Activated CD4-positive, alpha-beta T cell treated with anti-CD3 and anti-CD28 coated beads, Interleukin-2, amount 10 ng/mL, durations not matched to agents 7 days and 5 days (primary cell): ENCODE data around the gene ULK1. TPM values are rescaled to one million over a fixed set of nuclear protein-coding genes. Genes with fewer than 3 reads are reported as not detected.
"Not testable (repeated sequence)": the region's sequence is repeated elsewhere in the genome, so short reads cannot be mapped to it uniquely, and the experiment has no call there.

Experiments used
- CTCF ChIA-PET: fragments of 350-600 bp; sonication (Branson Sonifier 250); formaldehyde crosslinking; loops from one replicate; lab custom pipeline; 2021; ENCODE audit warnings: antibody characterized with exemption; lab: Charles Lee
- POLR2A ChIA-PET: fragments of 350-600 bp; sonication (Branson Sonifier 250); formaldehyde crosslinking; loops from one replicate; lab custom pipeline; 2021; ENCODE audit warnings: antibody characterized with exemption; lab: Charles Lee
- DNase-seq: peaks from one replicate; pipeline ENCODE4 v3.0.0-alpha.2; 2020
- H3K27ac Mint-ChIP-seq: one replicate; pipeline ENCODE4 v1.8.0; 2021; ENCODE audit warnings: mild to moderate bottlenecking, moderate library complexity, mixed read lengths
- H3K27me3 Mint-ChIP-seq: one replicate; pipeline ENCODE4 v1.8.0; 2021; ENCODE audit warnings: mixed read lengths
- H3K36me3 Mint-ChIP-seq: one replicate; pipeline ENCODE4 v1.8.0; 2021; ENCODE audit warnings: low read depth, mixed read lengths
- H3K4me1 Mint-ChIP-seq: one replicate; pipeline ENCODE4 v1.8.0; 2021; ENCODE audit warnings: mixed read lengths
- H3K4me3 Mint-ChIP-seq: one replicate; pipeline ENCODE4 v1.8.0; 2021; ENCODE audit warnings: mild to moderate bottlenecking, moderate library complexity, mixed read lengths
- H3K9me3 Mint-ChIP-seq: one replicate; pipeline ENCODE4 v1.8.0; 2021; ENCODE audit warnings: mixed read lengths
- total RNA-seq, 2 experiments: library from RNA; stranded (reverse); gene quantifications; one replicate each; pipeline ENCODE4 v1.2.3, GENCODE V29; 2021

The ULK1 gene
- total RNA-seq, 2 experiments from 2014 or later = 28.1 to 36.1 TPM

DNA sequence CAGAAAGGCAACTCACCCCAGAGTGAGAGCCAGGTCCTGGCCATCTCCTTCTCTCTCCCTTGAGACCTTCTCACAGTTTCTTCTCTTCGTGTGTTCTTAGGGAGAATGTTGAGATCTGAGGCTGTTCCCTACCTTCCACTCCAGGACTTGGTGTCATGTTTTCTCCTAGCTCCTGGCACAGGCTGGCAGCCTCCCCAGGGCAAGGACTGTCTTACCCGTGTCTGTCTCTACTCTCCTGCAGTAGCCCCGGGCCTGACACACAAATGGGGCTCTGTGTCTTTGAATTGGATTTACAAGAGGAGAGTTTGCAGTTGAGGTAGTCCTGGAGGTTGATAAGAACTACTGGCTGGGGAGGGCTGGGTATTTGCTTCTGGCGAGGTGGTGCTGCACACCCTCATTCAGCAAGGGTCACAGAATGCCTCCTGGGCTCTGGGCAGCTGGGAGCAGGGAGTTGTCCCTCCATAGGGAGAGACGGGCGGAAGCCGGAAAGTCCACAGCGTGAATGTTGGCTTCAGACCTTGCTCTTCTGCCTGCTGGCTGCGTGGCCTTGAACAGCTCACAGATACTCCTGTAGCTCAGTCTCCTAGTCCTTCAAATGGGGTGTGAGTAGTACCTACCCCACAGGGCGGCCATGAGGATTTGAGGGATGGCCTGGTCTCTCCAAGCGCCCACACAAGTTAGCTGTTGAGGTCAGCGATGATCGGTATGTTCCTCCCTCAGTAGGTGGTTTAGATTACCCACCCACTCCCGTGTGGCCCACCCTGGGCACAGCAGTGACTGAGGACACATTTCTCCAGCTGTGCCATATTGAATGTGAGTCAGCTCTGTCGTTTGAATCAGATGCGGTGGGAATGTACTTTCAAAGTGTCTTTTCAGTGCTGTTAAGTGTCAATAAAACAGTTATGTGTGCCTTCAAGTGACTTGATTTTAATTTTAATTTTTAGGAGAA, 65.5 kb downstream of the ULK1 start:
- no peak for DNase-seq
- ChIA-PET POLR2A (no interaction called here), CTCF (interaction anchor here (1.4 to 1.8 kb wide), 2 partner anchors 11 to 110 kb away, joined by 3 to 5 read pairs; partner anchors contain the start of gene EP400)
- Mint-ChIP-seq H3K36me3 (peaks cover 14% of the 10 kb centered on the region), H3K27ac (peak overlapping the region; percentile 26), H3K4me3 (no peak overlapping the region), H3K4me1 (peaks cover 50% of the 10 kb centered on the region), H3K9me3 (no peaks in the 10 kb centered on the region), H3K27me3 (no peaks in the 10 kb centered on the region)

DNA sequence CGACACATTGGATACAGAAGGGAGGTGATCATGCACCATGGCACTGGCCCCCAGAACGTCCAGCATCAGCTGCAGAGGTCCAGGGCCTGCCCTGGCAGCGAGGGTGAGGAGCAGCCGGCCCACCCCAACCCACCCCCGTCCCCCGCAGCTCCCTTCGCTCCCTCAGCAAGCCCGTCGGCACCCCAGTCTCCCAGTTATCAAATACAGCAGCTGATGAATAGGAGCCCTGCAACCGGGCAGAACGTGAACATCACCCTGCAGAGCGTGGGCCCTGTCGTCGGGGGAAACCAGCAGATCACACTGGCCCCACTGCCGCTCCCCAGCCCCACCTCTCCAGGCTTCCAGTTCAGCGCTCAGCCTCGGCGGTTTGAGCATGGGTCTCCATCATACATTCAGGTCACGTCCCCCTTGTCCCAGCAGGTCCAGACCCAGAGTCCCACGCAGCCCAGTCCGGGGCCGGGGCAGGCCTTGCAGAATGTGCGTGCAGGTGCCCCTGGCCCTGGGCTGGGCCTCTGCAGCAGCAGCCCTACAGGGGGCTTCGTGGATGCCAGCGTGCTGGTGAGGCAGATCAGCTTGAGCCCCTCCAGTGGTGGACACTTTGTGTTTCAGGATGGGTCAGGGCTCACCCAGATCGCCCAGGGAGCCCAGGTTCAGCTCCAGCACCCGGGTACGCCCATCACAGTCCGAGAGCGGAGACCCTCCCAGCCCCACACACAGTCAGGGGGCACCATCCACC, 66.3 kb downstream of the ULK1 start:
- H3K4me1 Mint-ChIP-seq = peaks cover 54% of the 10 kb centered on the region
- H3K36me3 Mint-ChIP-seq = peaks cover 20% of the 10 kb centered on the region
- POLR2A ChIA-PET, H3K4me3 Mint-ChIP-seq, CTCF ChIA-PET, H3K27ac Mint-ChIP-seq, H3K27me3 Mint-ChIP-seq, DNase-seq, H3K9me3 Mint-ChIP-seq: not testable (repeated sequence)

DNA sequence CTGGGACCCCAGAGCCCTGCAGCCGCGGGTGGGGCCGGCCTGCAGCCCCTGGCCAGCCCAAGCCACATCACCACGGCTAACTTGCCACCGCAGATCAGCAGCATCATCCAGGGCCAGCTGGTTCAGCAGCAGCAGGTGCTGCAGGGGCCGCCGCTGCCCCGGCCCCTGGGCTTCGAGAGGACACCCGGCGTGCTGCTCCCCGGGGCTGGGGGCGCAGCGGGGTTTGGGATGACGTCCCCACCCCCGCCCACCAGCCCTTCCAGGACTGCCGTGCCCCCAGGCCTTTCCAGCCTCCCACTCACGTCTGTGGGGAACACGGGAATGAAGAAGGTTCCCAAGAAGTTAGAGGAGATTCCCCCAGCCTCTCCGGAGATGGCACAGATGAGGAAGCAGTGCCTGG, 66.9 kb downstream of the ULK1 start:
- peaks cover 48% of the 10 kb centered on the region for H3K4me1 Mint-ChIP-seq
- H3K4me3 Mint-ChIP-seq, POLR2A ChIA-PET, H3K27ac Mint-ChIP-seq, H3K9me3 Mint-ChIP-seq, DNase-seq, CTCF ChIA-PET, H3K27me3 Mint-ChIP-seq: not testable (repeated sequence)
- H3K36me3 Mint-ChIP-seq = peaks cover 17% of the 10 kb centered on the region

- peaks cover 46% of the 10 kb centered on the region for H3K4me1 Mint-ChIP-seq
- H3K27me3 Mint-ChIP-seq = no peaks in the 10 kb centered on the region
- H3K9me3 Mint-ChIP-seq = no peaks in the 10 kb centered on the region
- no peak for DNase-seq
- no peak overlapping the region for H3K27ac Mint-ChIP-seq
- ChIA-PET POLR2A (no interaction called here), CTCF (interaction anchor here (0.6 to 1.8 kb wide), 2 partner anchors 12 to 102 kb away, joined by 3 to 7 read pairs; partner anchors contain the start of gene EP400)
- H3K4me3 Mint-ChIP-seq = no peak overlapping the region
- peaks cover 17% of the 10 kb centered on the region for H3K36me3 Mint-ChIP-seq
Observed at GRCh38 chr12:131962069-131962468, 67.6 kb downstream of the ULK1 start.

- peak overlapping the region; percentile 27 for H3K27ac Mint-ChIP-seq
- H3K36me3 Mint-ChIP-seq = peaks cover 20% of the 10 kb centered on the region
- DNase-seq = peak; percentile 43
- H3K27me3 Mint-ChIP-seq = no peaks in the 10 kb centered on the region
- no peaks in the 10 kb centered on the region for H3K9me3 Mint-ChIP-seq
- ChIA-PET CTCF (interaction anchor here (1.8 kb wide), 1 partner anchor 13 kb away, joined by 7 read pairs; the partner anchor contains the start of gene EP400), POLR2A (no interaction called here)
- peaks cover 38% of the 10 kb centered on the region for H3K4me1 Mint-ChIP-seq
- no peak overlapping the region for H3K4me3 Mint-ChIP-seq
Observed at GRCh38 chr12:131963381-131963780, 69.0 kb downstream of the ULK1 start.

DNA sequence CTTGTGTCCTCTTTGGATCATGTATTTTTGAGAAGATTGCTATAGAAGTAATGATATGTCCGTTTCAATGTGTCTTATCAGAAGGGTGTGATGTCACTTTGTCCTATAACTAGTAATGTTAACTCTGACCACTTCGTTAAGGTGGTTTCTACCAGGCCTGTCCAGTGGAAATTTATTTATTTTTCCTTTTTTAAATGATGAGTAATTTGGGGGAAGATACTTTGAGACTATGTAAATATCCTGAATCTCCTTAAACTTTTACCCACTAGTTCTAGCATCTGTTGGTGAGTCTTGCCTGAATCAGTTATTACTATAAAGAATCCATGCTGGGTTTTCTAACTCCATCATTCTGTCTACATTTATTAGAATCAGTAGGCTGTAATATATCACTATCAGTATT, 70.7 kb downstream of the ULK1 start:
- POLR2A ChIA-PET = no interaction called here

GRCh38 chr12:131971226-131971625, 76.8 kb downstream of the ULK1 start:
- H3K9me3 Mint-ChIP-seq = no peaks in the 10 kb centered on the region
- H3K4me1 Mint-ChIP-seq = peaks cover 4% of the 10 kb centered on the region
- peak overlapping the region; percentile 39 for H3K27ac Mint-ChIP-seq
- DNase-seq = no peak
- CTCF ChIA-PET = no interaction called here
- no peaks in the 10 kb centered on the region for H3K27me3 Mint-ChIP-seq
- no peak overlapping the region for H3K4me3 Mint-ChIP-seq
- POLR2A ChIA-PET = no interaction called here
- peaks cover 7% of the 10 kb centered on the region for H3K36me3 Mint-ChIP-seq

More for the DNA sequence above, 70.7 kb downstream of the ULK1 start:
- Mint-ChIP-seq H3K4me3 (no peak overlapping the region), H3K36me3 (peaks cover 21% of the 10 kb centered on the region), H3K27me3 (no peaks in the 10 kb centered on the region), H3K9me3 (no peaks in the 10 kb centered on the region), H3K4me1 (peaks cover 27% of the 10 kb centered on the region), H3K27ac (no peak overlapping the region)
- no peak for DNase-seq
- CTCF ChIA-PET = no interaction called here

Other genes starting within 250 kb of the ULK1 start
- 10 to 100 TPM; 51.4 to 59.0 TPM for gene SFSWAP, start 183.5 kb upstream of the ULK1 start, total RNA-seq
- gene MMP17, start 66.2 kb upstream of the ULK1 start, total RNA-seq = under 1 TPM in 1 of 2 experiments, not detected in 1; 0.10 TPM
- gene PUS1, start 34.7 kb downstream of the ULK1 start, total RNA-seq = 10 to 100 TPM; 34.4 to 45.7 TPM
- gene EP400, start 55.3 kb downstream of the ULK1 start, total RNA-seq = 10 to 100 TPM; 53.9 to 57.0 TPM
- 10 to 100 TPM; 25.2 to 27.5 TPM for gene DDX51, start 249.7 kb downstream of the ULK1 start, total RNA-seq
- gene NOC4L, start 249.8 kb downstream of the ULK1 start, total RNA-seq = 10 to 100 TPM; 28.9 to 32.4 TPM